ENCODE measurements around the gene ISG15.
"Not testable (repeated sequence)": the region's sequence is repeated elsewhere in the genome, so short reads cannot be mapped to it uniquely, and the experiment has no call there.

The ISG15 gene

GRCh38 chr1:1030867-1031658 lies 17.8 kb downstream of the ISG15 start:
- not testable (repeated sequence) for DNase-seq

DNA sequence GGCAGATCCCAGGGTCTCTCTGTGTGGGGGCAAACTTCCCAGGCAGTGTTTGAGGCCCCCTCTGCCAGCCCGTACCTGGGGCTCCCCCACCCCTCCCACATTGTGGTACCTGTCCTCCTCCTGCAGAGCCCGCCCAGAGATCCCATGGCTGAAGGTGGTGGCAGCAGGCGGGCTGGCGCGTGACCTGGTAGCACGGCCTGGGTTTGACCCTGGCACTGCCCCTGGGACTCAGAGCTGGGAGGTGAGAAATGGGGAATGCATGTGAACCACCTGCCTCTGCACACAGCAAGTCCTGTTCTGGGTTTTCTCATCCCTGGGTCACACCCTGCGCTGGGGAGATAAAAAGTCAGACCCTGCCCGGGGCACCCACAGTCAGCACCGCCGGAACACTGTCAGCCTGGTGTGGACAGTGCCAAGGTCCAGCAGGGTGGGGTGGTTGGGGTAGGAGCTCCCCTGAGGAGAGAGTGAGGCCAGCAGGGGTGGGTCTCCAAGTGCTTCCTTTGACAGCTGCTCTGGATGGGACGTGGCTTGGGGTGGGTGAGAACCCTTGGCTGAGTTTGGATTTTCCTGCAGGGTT lies 18.4 kb downstream of the ISG15 start:
- DNase-seq, result no peak

DNA sequence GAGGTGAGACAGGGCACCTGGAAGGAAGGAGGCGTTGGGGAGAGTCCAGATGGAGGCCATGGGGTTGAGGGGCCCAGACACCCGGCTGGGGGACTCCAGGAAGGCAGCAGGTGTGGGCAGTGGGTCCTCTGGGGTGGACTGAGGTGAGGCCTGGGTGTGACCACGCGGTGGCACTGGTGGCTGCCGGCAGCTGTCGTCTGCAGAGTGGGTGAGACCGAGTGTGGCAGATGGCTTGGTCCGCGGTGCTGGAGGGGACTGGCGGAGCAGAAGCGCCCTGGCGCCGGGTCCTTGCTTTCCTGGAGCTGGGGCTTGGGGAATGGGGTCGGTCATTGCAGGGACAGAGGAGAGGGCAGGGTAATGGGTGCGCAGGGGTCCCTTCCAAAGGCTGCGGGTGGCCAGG lies 19.1 kb downstream of the ISG15 start:
- no peak for DNase-seq

DNA sequence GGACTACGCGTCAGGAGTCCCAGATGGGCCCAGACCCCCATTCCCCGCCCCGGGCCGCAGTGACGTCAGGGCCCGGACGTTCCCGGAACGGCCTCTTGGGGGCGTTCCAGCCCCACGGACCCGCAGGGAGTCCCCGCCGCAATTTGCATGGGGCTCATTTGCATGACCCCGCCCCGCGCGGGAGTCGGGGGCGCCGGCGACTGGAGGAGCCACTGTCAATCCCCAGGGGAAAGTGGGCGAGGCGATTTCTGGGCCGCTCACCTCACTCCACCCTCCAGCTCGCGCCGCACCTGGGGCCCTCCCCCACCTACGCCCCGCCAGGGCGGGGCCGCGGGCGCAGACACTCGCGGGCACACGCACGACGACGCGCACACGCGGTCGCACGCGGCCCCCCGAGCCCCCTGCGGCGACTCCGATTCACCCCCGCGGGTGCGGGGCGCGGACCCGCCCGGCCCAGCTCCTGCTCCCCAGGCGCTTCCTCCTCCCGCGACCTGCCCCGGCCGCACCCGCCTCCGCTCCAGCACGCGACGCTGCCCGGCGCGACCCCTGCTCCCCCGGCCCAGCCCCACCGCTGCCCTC lies 19.8 kb downstream of the ISG15 start:
- DNase-seq, result peak; percentile 86 to 92

- DNase-seq, result no peak
Observed at GRCh38 chr1:1033731-1034438, 20.6 kb downstream of the ISG15 start.

DNA sequence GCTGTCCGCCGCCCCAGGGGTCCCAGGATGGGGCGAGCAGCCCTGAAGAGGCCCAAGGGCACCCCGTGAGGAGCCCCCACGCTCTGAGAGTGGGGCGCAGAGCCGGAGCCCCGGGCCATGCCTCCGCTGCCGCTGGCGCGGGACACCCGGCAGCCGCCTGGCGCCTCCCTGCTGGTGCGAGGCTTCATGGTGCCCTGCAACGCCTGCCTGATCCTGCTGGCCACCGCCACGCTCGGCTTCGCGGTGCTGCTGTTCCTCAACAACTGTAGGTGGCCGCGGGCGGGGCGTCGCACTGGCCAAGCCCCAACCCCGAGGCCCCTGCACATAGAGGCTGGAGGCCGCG lies 21.1 kb downstream of the ISG15 start:
- no peak for DNase-seq

- DNase-seq, result no peak
Observed at GRCh38 chr1:1035291-1035943, 22.1 kb downstream of the ISG15 start.

GRCh38 chr1:1037366-1038327 lies 24.4 kb downstream of the ISG15 start:
- no peak for DNase-seq

DNA sequence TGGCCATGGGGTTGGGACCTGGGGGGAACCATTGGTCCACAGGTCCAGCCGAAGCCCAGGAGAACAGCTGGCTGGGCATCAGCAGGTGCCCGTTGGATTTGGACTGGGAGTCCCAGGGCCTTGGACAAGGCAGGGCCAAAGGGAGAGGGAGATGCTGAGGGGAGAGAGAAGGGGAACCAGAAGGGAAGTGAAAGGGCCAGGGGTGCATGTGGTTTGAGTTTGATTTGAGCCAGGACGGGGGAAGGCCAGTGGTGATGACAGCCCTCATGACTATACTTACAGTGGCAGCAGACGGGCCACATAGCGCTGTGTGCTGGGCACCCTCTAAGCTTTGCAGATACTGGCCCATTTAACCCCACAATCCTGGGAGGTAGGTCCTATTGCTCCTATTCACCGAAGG lies 25.4 kb downstream of the ISG15 start:
- DNase-seq, result peak in 1 of 2 donors; percentile 33

- DNase-seq, result no peak
Observed at GRCh38 chr1:1039145-1039910, 26.0 kb downstream of the ISG15 start.

DNA sequence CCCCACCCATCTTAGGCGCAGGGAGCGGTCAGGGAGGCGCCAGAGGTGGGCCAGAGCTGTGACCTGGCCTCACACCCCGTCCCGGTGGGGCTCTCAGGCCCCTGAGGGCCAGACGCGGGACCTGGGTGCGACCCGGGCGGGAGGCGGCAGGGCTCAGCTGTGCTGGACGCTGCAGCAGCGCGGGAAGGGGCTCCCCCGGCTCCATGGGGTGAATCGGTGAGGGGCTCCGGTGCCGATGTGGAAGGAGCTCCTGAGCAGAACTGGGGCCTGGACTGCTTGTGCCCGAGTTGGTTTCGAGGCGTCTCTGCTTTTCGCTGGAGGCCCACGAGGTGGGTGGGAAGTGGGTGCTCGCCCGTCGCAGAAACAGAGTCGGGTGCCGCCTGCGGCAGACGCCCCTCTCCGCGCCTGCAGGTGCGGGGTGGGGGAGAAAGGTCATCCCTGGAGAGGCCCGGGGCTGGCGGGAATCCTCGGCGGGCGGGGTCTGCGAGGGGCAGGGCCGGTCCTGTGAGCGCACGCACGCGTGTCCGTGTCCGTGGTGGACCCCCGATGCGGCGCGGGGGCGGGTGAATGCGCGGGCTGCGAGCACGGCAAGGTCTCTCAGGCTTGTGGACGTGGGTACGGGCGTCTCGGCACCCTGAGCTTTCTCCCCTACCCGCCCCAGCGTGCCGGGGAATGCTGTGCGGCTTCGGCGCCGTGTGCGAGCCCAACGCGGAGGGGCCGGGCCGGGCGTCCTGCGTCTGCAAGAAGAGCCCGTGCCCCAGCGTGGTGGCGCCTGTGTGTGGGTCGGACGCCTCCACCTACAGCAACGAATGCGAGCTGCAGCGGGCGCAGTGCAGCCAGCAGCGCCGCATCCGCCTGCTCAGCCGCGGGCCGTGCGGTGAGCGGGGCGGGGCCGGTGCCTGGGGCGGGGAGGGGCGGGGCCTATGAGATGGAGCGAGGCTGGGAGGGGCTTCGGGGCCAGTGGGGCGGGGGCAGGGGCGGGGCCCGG lies 27.0 kb downstream of the ISG15 start:
- peak; percentile 82 for DNase-seq

- no peak for DNase-seq
Observed at GRCh38 chr1:1041092-1041523, 27.8 kb downstream of the ISG15 start.

DNA sequence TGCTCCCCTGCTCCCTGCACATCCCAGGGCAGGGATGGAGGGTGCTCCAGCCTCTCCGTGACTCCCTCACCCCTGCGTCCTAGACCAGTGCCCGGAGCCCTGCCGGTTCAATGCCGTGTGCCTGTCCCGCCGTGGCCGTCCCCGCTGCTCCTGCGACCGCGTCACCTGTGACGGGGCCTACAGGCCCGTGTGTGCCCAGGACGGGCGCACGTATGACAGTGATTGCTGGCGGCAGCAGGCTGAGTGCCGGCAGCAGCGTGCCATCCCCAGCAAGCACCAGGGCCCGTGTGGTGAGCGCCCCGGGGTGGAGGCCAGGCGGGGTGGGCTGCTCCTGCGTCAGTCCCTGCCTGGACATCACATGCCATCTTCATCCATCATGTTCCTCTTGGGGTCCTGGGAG lies 28.6 kb downstream of the ISG15 start:
- no peak for DNase-seq

DNA sequence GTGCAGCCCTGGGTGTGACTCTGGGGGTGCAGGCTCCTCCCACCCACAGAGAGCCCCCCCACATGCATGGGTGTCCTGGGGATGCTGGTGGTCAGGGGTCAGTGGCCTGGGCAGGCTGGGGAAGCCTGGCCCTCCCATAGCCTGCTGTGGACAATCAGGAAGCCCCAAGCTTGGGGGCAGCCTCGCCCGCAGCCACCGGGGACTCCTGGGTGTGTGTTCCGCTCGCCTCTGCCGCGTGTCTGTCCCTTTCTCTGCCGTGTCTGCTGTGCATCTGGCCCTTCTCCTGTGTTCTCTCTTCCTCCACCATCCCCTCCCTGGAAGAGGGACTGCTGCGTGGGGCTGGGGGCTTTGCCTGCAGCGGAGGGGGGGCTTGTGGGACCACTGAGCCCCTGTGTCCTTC lies 29.5 kb downstream of the ISG15 start:
- no peak for DNase-seq

GRCh38 chr1:1043411-1043810 lies 30.1 kb downstream of the ISG15 start:
- no peak for DNase-seq

- no peak for DNase-seq
Observed at GRCh38 chr1:1043921-1044320, 30.6 kb downstream of the ISG15 start.

DNA sequence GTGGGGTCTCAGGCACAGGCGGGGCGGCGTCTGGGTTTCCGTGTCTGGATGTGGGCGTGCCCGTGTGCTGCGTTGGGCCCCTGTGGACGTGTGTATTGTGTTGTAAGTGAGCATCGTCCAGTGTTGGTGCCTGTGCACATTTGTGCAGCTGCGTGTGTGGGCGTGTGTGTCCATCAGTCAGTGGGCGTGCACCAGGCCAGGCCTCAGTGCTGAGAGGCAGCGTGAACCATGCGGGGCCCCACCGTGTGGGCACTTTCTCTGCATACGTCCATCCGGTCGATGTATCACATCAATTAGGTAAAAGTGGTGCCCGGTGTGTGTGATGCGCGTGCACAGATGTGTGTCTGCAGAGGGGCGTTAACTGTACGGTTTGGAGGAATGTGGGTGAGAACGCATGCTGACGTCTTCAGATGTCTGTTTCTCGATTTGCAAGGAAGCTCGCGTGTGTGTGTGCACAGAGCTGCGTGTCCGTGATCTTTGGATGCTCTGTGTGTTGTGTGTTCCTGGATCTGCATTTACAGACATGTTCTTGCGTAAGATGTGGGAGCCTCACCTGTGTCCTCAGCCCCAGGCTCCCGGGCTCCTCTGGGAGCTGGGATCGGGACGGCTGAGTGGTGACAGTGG lies 31.3 kb downstream of the ISG15 start:
- DNase-seq, result no peak

- no peak for DNase-seq
Observed at GRCh38 chr1:1045129-1045528, 31.8 kb downstream of the ISG15 start.

DNA sequence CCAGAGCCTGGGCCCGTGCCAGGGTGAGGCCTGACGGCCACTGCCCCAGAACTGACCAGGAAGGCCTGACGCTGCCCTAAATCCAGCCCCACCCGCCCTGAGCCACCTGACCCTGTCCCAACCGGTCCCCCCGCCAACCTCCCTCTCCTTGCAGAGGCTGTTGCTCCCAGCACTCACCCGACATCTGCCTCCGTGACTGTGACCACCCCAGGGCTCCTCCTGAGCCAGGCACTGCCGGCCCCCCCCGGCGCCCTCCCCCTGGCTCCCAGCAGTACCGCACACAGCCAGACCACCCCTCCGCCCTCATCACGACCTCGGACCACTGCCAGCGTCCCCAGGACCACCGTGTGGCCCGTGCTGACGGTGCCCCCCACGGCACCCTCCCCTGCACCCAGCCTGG lies 32.9 kb downstream of the ISG15 start:
- no peak for DNase-seq
